Activated naive CD4-positive, alpha-beta T cell treated with anti-CD3 and anti-CD28 coated beads, Interleukin-2, amount 50 U/mL, for 72 hours (primary cell): ENCODE results near the gene SH2D6. TPM values are rescaled to one million over a fixed set of nuclear protein-coding genes. Genes with fewer than 3 reads are reported as not detected.
A peak's percentile ranks its signal among the peaks of the same experiment; 100 is the strongest.

Experiments
- ATAC-seq, 2 donors: fragments of 150-1000 bp; cut with Tn5 transposase; 2 replicates each; pipeline ENCODE4 v1.10.0; 2021; ENCODE audit warnings: mild to moderate bottlenecking in 2 of 2, moderate library complexity in 2 of 2
- DNase-seq, 2 donors: peaks; one replicate each; pipeline ENCODE4 v3.0.0; 2021 to 2022; ENCODE audit warnings: low spot score in 2 of 2
- H3K27ac Mint-ChIP-seq, 2 donors: one replicate each; pipeline ENCODE4 v1.8.0; 2022; ENCODE audit warnings: mild to moderate bottlenecking in 2 of 2, mixed read lengths in 2 of 2
- H3K36me3 Mint-ChIP-seq, 2 donors: one replicate each; pipeline ENCODE4 v1.8.0; 2022; ENCODE audit warnings: mixed read lengths in 2 of 2
- H3K9me3 Mint-ChIP-seq, 2 donors: one replicate each; pipeline ENCODE4 v1.8.0; 2022; ENCODE audit warnings: mixed read lengths in 2 of 2
- total RNA-seq, 2 donors: library from RNA; stranded (reverse); gene quantifications; one replicate each; pipeline ENCODE4 v1.2.3, GENCODE V29; 2022

The SH2D6 gene
- total RNA-seq, 2 donors from 2014 or later, result 0.55 to 2.5 TPM

DNA sequence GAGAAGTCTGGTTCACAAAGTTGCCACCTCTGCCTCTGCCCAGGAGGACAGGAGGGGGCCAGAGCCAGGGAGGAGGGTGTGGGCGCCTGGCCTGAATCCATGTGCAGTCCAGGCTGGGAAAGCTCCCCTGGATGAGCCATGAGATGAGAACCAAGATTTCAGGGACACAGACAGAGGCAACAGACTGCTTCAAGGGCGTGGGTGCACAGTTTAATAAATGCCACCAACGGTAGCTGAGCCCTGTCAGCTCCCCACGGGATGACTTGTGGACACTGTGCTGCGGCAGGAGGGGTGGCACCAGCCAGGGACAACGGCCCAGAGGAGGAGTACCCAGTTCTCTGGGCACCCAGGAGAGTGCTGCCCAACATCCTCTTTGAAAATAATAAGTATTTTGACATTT is 23.5 kb upstream of the SH2D6 start:
- Mint-ChIP-seq H3K36me3 (no peaks in the 10 kb centered on the region), H3K27ac (peak overlapping the region in 1 of 2 donors; percentile 24), H3K9me3 (no peaks in the 10 kb centered on the region)
- ATAC-seq (no peak), DNase-seq (peak in 1 of 2 donors; percentile 50)

DNA sequence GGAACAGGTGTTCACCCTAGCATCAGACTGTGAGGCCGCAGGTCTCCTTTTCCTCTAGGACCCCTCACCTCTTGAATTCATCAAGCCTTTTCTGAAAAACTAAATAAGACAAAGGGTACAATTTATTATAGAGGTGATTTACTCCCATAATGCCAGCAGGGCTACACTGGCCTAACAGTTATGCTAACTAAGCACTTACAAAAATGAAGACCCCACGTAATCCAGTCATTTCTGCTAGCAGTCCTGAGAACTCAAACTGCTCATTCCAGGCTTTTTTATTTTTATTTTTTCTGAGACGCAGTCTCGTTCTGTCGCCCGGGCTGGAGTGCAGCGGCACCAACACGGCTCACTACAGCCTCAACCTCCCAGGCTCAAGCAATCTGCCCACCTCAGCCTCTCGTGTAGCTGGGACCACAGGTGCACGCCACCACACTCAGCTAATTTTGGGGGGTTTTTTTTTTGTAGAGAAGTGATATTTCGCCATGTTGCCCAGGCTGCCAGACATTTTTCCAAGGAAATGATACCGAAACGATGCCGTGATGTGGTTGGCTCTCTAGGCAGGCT is 22.5 kb upstream of the SH2D6 start:
- Mint-ChIP-seq H3K27ac (no peak overlapping the region), H3K36me3 (no peaks in the 10 kb centered on the region), H3K9me3 (no peaks in the 10 kb centered on the region)
- ATAC-seq (no peak), DNase-seq (peak in 1 of 2 donors; percentile 42)

DNA sequence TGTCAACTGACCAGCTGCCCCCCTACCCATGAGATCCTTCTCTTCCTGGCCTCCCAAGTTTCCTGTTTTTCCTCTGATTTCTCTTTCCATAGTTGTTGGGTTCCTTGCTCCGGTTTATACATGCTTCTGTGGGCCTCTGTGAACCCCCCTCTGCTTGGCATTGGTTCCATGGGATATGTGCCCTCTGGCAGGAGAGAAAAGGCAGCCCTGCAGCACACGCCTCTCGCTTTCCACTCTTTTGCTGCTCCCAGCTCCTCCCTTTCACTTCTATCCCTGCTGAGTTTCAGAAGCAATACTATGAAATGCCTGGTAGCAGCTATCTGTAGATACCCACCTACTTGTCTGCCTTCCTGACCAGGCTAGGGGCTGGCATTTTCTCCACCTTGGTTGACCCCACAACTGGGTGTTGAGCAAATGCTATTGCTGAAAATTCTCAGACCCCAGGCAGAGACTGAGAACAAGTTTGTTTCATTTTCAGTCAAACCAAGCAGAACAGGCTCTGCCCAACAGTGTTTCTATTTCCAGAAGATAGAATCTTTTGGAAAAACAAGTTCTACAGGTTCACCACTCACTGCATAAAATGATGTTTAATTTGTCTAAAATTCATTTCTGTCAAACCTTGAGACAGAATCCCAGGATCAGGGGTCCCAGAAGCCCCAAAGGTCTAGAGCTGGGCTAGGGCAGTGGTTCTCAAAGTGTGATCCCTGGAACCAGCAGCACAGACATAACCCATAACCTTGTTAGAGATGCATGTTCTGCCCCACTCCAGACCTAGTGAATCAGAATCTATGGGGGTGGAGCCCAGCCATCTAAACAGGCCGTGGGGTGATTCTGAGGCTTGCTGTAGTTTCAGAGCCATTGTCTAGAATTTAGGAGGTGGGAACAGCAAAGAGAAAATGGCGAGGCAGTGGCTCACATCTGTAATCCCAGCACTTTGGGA is 21.7 kb upstream of the SH2D6 start:
- Mint-ChIP-seq H3K36me3 (peaks cover 0 to 2% of the 10 kb centered on the region in 2 donors), H3K27ac (peak overlapping the region; percentile 57 to 70), H3K9me3 (no peaks in the 10 kb centered on the region)
- ATAC-seq (peak in 1 of 2 donors; percentile 43), DNase-seq (peak in 1 of 2 donors; percentile 48)

DNA sequence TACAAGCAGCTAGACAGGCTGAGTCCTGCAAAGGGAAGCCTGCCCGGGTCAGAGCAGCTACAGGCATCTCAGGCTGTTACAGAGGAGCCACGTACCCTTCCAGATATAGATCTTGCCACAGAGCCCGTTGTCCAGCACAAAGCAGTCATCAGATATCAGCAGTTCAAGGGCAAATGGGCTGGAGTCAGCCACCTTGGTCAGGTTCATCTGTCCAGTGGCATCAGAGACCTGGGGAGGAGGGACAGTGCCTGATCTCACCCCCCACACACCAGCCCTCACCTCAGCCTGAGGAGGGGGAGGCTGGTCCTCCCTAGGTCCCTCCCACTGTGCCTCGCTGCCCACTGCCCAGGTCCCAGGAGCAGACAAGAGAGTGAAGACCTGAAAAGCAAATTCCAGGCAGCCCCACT is 20.6 kb upstream of the SH2D6 start:
- Mint-ChIP-seq H3K27ac (peak overlapping the region in 1 of 2 donors; percentile 45), H3K9me3 (peaks cover 0 to 4% of the 10 kb centered on the region in 2 donors), H3K36me3 (peaks cover 0 to 9% of the 10 kb centered on the region in 2 donors)
- ATAC-seq (no peak), DNase-seq (peak in 1 of 2 donors; percentile 13)

DNA sequence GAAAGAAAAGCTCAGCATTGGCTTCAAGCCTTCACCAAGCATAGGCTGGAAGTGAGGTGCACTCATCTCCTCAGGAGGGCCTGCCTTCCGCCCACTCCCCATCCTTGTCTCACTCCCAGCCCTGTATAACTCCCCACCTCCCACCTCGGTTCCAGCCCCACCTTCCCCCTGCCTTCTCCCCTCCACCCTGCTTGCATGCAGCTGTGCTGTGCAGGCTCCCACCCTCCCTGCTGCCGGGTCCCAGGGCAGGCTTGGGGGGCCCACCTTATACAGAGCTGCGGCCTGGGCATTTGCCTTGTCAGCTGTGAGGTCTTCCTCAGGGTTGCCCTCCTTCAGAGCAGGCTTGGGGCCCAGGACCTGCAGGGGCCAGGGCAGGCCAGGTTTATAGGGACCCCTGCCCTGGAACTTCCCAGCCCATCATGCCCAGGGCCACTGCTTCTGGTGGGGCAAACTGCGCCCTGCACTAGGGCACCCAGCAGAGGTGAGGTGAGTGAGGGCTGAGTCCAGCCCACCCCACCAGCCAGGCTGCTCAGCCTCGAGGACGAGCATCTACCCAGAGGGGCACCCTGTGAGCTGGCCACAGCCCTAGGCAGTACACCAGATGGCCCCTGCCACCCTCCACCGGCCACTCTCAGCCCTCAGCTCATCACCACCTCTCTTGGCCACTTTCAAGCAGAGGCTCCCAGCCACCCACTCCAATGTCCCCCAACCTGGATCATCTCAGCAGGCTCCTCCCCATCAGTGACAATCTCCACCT is 19.9 kb upstream of the SH2D6 start:
- H3K27ac Mint-ChIP-seq, result no peak overlapping the region

DNA sequence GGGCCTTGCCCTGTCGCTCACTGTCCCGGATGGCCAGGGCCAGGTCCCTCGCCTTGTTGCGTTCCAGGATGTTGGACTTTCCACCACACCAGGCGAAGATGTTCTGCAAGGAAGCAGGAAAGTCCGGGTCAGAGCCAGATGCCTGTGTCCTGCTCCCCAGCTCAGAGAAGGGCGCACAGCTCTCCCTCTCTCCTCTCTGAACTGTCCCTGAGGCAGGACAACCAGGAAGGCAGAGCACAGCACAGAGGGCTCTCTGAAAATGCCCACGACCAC is 19.4 kb upstream of the SH2D6 start:
- DNase-seq, result no peak
- no peak for ATAC-seq
- Mint-ChIP-seq H3K9me3 (peaks cover 0 to 4% of the 10 kb centered on the region in 2 donors), H3K27ac (no peak overlapping the region), H3K36me3 (peaks cover 0 to 15% of the 10 kb centered on the region in 2 donors)

More for the DNA sequence above, 19.9 kb upstream of the SH2D6 start:
- ATAC-seq (no peak), DNase-seq (peak in 1 of 2 donors; percentile 51)
- H3K9me3 Mint-ChIP-seq, result peaks cover 0 to 4% of the 10 kb centered on the region in 2 donors
- peaks cover 0 to 15% of the 10 kb centered on the region in 2 donors for H3K36me3 Mint-ChIP-seq

DNA sequence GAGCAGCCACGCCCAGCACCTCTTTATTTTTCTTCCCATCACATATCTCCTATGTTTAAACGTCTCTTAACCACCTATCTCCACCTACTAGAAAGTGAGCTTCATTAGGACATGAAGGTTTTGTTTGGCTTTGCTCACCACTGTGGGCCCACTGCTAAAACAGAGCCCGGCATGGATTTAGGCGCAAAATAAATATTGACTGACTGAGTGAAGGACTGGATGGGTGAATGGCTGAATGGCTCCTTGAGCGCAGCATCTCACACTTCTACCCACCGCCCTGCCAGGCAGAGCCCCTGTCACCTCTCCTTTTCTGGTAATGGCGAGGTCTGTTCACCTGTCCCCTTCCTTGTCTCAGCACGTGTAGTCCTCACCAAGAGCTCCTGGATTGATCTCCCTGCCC is 18.5 kb upstream of the SH2D6 start:
- Mint-ChIP-seq H3K27ac (peak overlapping the region in 1 of 2 donors; percentile 6), H3K36me3 (peaks cover 0 to 19% of the 10 kb centered on the region in 2 donors), H3K9me3 (peaks cover 0 to 4% of the 10 kb centered on the region in 2 donors)
- ATAC-seq (no peak), DNase-seq (peak in 1 of 2 donors; percentile 20)

DNA sequence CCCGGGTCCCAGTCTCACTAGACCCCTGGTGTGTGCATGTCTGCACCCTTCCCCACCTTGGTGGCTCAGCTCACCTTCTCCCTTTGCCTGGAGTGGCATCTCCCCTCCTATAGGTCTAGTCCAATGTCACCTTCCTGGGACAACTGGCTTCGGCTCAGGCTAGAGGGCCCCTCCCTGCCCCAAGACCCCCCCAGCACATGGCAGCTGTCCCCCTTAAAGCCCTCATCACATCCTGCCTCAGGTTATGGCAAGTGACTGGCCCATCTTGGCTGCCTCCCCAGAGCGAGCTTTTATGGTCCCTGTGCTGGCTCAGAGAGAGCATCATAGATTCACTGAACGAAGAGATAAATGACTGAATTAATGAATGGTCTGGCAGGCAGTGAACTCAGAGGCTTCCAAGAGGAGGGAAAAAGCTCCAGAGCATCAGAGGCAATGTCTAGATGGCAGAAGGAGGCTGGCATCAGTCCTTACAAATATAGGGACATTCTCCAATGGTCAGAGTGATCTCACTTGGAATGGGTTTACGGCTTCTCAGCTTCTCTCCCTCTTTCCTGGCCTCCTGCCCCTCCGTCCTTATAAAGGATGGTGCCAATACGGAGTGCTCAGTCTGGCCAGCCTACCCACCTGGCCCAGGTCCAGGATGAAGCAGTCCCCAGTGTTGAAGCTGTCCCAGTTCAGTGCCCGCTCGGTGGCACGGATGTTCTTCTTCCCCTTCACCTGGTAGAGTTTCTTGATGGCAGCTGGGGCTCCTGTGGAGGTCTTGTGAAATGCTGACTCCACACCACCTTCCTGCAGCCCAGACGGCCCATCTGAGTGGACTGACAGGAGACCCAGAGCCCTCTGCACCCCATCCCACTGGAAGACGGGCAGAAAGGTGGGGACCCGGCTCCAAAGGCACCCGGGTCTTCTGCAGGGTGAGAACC is 17.7 kb upstream of the SH2D6 start:
- H3K27ac Mint-ChIP-seq, result no peak overlapping the region
- peaks cover 0 to 4% of the 10 kb centered on the region in 2 donors for H3K9me3 Mint-ChIP-seq
- DNase-seq (peak in 1 of 2 donors; percentile 48), ATAC-seq (no peak)
- peaks cover 0 to 22% of the 10 kb centered on the region in 2 donors for H3K36me3 Mint-ChIP-seq

DNA sequence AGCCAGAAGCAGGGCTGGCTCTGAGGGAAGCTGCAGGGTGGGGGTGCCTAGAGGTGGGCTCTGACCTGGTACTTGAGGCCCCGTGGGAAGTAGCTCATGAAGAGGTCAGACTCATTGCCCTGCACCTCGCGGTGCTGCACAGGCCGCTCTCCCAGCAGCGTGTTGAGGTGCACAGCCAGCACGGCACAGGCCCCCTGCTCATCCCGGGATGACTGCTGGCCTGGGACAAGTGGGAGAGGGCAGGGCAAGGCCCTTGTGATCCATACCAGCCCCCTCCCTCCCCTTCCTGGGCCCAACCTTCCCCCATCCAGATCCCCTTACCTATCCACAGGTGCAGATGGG is 17.1 kb upstream of the SH2D6 start:
- no peak overlapping the region for H3K27ac Mint-ChIP-seq
- ATAC-seq, result no peak
- peaks cover 0 to 22% of the 10 kb centered on the region in 2 donors for H3K36me3 Mint-ChIP-seq
- peaks cover 0 to 4% of the 10 kb centered on the region in 2 donors for H3K9me3 Mint-ChIP-seq
- peak in 1 of 2 donors; percentile 45 for DNase-seq

DNA sequence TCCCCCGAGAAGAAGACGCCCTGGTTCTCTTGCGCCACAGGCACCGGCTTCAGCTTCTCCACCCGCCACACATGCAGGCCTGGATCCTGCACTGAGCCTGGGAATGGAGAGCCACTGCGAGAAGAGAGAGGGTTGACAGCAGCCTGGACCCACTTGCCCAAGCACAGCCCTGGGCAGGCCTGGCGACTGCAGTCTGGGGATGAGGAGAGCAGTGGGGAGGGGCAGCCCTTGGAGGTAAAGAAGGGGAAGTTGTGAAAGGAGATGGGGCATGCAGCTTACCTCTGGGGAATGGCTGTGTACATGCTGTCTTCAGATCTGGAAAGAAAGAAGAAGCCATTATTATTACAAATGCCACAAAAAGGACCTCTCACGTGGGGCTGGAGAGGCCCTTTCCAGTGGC is 16.7 kb upstream of the SH2D6 start:
- DNase-seq, result peak in 1 of 2 donors; percentile 50
- ATAC-seq, result no peak
- Mint-ChIP-seq H3K36me3 (peaks cover 0 to 22% of the 10 kb centered on the region in 2 donors), H3K9me3 (peaks cover 0 to 4% of the 10 kb centered on the region in 2 donors), H3K27ac (no peak overlapping the region)

DNA sequence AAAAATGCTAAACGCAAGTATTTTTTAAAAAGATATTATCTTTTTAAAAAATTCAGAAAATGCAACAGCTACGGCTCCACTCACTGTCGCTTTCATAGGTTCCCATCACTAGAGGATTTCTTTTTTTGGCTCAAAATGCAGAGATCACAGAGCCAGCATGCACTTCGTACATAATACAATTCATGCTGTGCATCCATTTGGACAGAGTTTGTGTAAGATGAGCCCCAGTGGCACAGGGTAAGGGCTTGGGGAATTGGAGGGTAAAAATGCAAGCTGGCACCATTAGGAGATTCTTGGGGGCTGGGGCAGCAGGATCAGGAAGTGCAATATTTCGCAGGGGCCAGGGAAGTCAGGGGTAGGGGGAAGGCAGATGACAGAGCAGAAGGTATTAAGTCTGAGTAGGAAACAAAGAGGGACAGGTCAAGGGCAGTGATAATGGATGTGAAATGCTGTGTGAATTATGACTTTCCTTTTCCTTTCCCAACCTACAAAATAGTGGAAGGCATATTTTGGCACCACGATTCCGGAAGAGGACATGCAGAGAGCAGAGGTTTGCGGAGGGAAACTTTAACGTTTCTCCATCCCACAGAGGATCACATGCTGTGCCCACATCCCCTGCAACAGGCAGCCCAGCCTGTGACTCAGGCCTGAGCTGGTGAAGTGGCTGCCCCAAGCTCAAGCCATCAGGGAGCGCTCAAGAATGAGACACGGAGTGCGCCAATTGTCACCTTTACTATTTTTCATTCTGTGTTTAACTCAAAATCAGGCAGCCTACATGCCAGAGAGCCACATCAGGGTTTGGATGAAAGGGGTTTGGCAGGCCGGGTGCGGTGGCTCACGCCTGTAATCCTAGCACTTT is 13.1 kb upstream of the SH2D6 start:
- ATAC-seq (peak; percentile 95 to 96), DNase-seq (peak; percentile 55 to 91)
- H3K36me3 Mint-ChIP-seq, result peaks cover 0 to 22% of the 10 kb centered on the region in 2 donors
- H3K27ac Mint-ChIP-seq, result peak overlapping the region; percentile 44 to 81
- H3K9me3 Mint-ChIP-seq, result peaks cover 0 to 4% of the 10 kb centered on the region in 2 donors

DNA sequence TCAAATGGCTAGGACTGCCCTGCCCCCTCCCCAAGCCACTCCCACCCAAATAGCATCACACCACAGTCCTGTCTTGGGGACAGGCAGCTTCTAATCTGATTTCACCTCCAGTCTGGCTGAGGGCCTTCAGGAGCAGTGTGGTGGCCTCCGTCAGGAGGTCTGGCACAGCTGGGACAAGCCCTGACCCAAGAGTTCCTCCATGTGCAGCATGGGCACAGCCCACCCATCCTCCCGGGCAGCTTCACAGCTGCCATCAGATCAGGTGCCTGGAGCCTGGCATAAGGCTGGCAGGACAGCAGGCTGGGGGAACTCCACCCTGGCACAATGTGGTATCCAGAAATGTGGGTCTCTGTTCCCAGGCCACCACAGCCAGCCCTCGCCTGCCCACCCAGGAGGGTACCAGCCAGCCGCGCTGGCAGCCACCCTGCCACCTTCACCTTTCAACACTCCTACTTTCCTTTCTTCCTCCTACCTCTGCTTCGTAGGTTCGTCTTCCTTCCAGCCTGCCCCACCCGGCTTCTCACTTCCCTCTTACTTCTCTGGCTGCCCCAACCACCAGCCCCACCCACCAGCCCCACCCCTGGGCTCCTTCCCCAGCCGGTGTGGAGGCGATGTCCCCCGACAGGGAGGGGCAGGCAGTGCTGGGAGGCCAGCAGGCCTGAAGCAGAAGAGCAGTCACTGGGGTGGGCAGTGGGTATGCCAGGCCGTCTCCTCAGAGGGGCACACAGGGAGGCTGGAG is 8.5 kb upstream of the SH2D6 start, which contains the start of gene CAPG:
TSS of gene CAPG (minus strand) at position 522 of the 739 bp plus-strand sequence. CDS start 8,221 bp downstream, outside the sequence.
- H3K9me3 Mint-ChIP-seq, result no peaks in the 10 kb centered on the region
- ATAC-seq (no peak), DNase-seq (no peak)
- peak within 1 kb of the TSS; percentile 72 to 73 for H3K27ac Mint-ChIP-seq
- H3K36me3 Mint-ChIP-seq, result peaks cover 0 to 3% of the 10 kb centered on the region in 2 donors

DNA sequence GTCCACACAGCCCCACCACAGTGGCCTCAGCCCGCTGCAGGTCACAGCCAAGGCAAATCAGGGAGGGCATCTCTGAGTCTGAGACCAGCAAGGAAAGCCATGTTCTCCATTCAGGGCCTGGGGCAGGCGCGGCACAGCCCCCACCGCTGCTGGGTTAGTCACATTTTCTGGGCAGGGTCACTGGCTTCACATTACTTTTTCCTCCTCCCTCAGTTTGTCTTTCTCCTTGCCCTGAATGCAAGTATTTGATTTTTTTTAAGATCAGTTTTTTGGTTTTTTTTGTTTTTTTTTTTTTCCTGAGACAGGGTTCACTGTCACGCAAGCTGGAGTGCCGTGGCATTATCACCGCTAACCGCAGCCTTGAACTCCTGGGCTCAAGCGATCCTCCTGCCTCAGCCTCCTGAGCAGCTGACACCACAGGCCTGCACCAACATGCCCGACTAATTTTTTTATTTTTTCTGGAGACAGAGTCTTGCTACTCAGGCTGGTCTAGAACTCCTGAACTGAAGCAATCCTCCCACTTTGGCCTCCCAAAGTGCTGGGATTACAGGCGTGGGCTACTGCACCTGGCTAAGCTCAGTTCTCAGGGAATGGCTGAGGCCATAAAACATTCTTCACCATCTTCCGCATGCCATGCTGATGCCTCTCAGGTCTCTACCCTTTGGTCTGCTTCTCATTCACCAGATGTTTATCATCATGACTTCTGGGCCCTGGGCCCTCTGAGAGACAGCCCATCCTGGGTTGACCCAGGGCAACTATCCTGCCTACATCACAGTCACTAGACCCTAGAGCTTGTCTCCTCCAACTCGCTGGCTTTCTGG is 7.7 kb upstream of the SH2D6 start:
- Mint-ChIP-seq H3K9me3 (no peaks in the 10 kb centered on the region), H3K36me3 (no peaks in the 10 kb centered on the region), H3K27ac (peak overlapping the region; percentile 72 to 73)
- ATAC-seq (no peak), DNase-seq (no peak)

DNA sequence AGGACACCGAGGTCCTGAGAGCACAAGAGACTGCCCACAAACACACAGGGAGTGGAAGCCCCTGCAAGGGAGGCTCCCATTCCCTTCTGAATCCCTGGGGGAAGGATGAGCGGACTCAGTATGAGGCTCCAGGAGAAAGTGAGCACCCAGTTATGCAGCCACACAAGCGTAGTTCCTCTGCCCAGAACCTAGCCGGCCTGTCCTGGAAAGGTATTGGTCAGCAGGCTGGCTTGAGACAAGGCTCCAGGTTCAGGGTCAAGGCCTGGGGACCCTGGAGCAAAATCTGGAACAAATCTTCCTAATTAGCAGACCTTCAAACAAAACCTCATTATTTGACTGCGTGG is 7.1 kb upstream of the SH2D6 start:
- no peak for ATAC-seq
- Mint-ChIP-seq H3K27ac (peak overlapping the region; percentile 44 to 72), H3K36me3 (no peaks in the 10 kb centered on the region), H3K9me3 (no peaks in the 10 kb centered on the region)
- no peak for DNase-seq
